HL-60 (cell line): ENCODE results near the gene PRSS16.

Experiments used
- CTCF ChIP-seq: IDR thresholded peaks from one replicate; pipeline ENCODE4 v1.5.1; 2011; ENCODE audit warnings: low read length, control low read depth, inconsistent platforms; ENCODE audit not compliant: insufficient read depth
- POLR2AphosphoS5 ChIP-seq: IDR thresholded peaks from 2 replicates; pipeline ENCODE4 v1.6.1; 2012; ENCODE audit warnings: low read depth

GRCh38 chr6:27267857-27268434, 20.4 kb downstream of the PRSS16 start:
- TF ChIP-seq CTCF (no peak), POLR2AphosphoS5 (no peak)
